GM12878 (cell line): ENCODE results near the gene ALOXE3. TPM values are rescaled to one million over a fixed set of nuclear protein-coding genes. Genes with fewer than 3 reads are reported as not detected.

Source experiments
- ATAC-seq: fragments of 200-7000 bp; cut with Tn5 transposase; 3 replicates; pipeline ENCODE4 v1.9.1; 2020; ENCODE audit warnings: mild to moderate bottlenecking, moderate library complexity
- BruUV-seq: library from RNA; stranded (reverse); fragments of 400-500 nt; replicated peaks from 2 replicates; lab custom pipeline; 2021; lab: Mats Ljungman, UMichigan
- CTCF ChIA-PET: fragments of 300-600 bp; sonication (Branson Sonifier 250); formaldehyde crosslinking; extraction: SDS; loops from one replicate; lab custom pipeline; 2021; ENCODE audit warnings: inconsistent platforms; lab: Yijun Ruan, JAX
- POLR2A ChIA-PET: fragments of 350-600 bp; formaldehyde crosslinking; extraction: SDS; loops from one replicate; lab custom pipeline; 2021; ENCODE audit warnings: inconsistent platforms; lab: Charles Lee
- RAD21 ChIA-PET: fragments of 300-600 bp; sonication (Branson Sonifier 250); formaldehyde crosslinking; loops from one replicate; lab custom pipeline; 2023; ENCODE audit warnings: antibody characterized with exemption; ENCODE audit not compliant: unreplicated experiment; lab: Charles Lee
- SMC1A ChIA-PET: fragments of 300-600 bp; sonication (Branson Sonifier 250); formaldehyde crosslinking; loops from one replicate; lab custom pipeline; 2023; ENCODE audit not compliant: unreplicated experiment, uncharacterized antibody; lab: Charles Lee
- DNase-seq: peaks from one replicate; pipeline ENCODE4 v3.0.0-alpha.2; 2011; ENCODE audit warnings: low read depth, low spot score
- FAIRE-seq: peaks from 3 replicates; lab custom pipeline; 2011; peaks lifted over from hg19 to GRCh38; lab: Jason Lieb, UNC
- H2AFZ ChIP-seq: 2 replicates; pipeline ENCODE4 v1.6.0; 2011; ENCODE audit warnings: low read depth, low read length, control low read depth; ENCODE audit not compliant: control insufficient read depth
- H3K27ac ChIP-seq: 2 replicates; pipeline ENCODE4 v1.5.1; 2011; ENCODE audit warnings: control low read depth; ENCODE audit not compliant: control insufficient read depth, insufficient read depth
- H3K27me3 ChIP-seq, 2 experiments: replicated peaks in 1 of 2; 2 replicates each; pipeline versions ENCODE4 v1.6.0 to v1.6.1; 2011; ENCODE audit warnings: low read length in 1 of 2; ENCODE audit not compliant: control insufficient read depth in 2 of 2, insufficient read depth in 2 of 2
- H3K36me3 ChIP-seq, 2 experiments: 2 replicates each; pipeline ENCODE4 v1.5.1; 2011; ENCODE audit warnings: low read length in 1 of 2; ENCODE audit not compliant: control insufficient read depth in 2 of 2, insufficient read depth in 2 of 2
- H3K4me1 ChIP-seq: 2 replicates; pipeline ENCODE4 v1.6.1; 2011; ENCODE audit warnings: mild to moderate bottlenecking, low read length, moderate library complexity, mixed read lengths; ENCODE audit not compliant: control insufficient read depth, insufficient read depth
- H3K4me2 ChIP-seq: 2 replicates; pipeline ENCODE4 v1.6.0; 2011; ENCODE audit warnings: control low read depth; ENCODE audit not compliant: control insufficient read depth, insufficient read depth
- H3K4me3 ChIP-seq: fragments of 200-600 bp; sonication (generic); 2 replicates; pipeline ENCODE4 v1.5.1; 2016
- H3K79me2 ChIP-seq: 2 replicates; pipeline ENCODE4 v1.6.0; 2011; ENCODE audit warnings: low read length; ENCODE audit not compliant: control insufficient read depth, insufficient read depth
- H3K9ac ChIP-seq: 2 replicates; pipeline ENCODE4 v1.8.0; 2011; ENCODE audit warnings: low read length, control low read depth, mixed read lengths; ENCODE audit not compliant: control insufficient read depth, insufficient read depth
- H3K9me3 ChIP-seq: replicated peaks from 3 replicates; pipeline ENCODE4 v1.5.1; 2011; ENCODE audit warnings: mild to moderate bottlenecking, low read length; ENCODE audit not compliant: control insufficient read depth, insufficient read depth
- H4K20me1 ChIP-seq: 2 replicates; pipeline ENCODE4 v1.6.0; 2011; ENCODE audit not compliant: control insufficient read depth, insufficient read depth
- ATF7 ChIP-seq: fragments of 450-650 bp; IDR thresholded peaks from 2 replicates; pipeline ENCODE4 v1.6.1; 2016; ENCODE audit warnings: low read depth, mild to moderate bottlenecking
- FOXK2 ChIP-seq: fragments of 450-650 bp; IDR thresholded peaks from 2 replicates; pipeline ENCODE4 v1.6.1; 2017; ENCODE audit warnings: mild to moderate bottlenecking, moderate library complexity
- KDM1A ChIP-seq: fragments of 200-600 bp; sonication (generic); IDR thresholded peaks from 2 replicates; pipeline ENCODE4 v1.6.1; 2016; ENCODE audit warnings: borderline replicate concordance
- MLLT1 ChIP-seq: fragments of 450-650 bp; IDR thresholded peaks from 2 replicates; pipeline ENCODE4 v1.6.1; 2016; ENCODE audit warnings: mild to moderate bottlenecking
- NKRF ChIP-seq: fragments of 450-650 bp; conservative IDR thresholded peaks from 2 replicates; pipeline ENCODE4 v1.6.1; 2017; ENCODE audit warnings: mild to moderate bottlenecking, moderate library complexity
- PAX5 ChIP-seq: IDR thresholded peaks from 2 replicates; pipeline ENCODE4 v1.6.1; 2011; ENCODE audit warnings: low read depth, low read length, borderline replicate concordance
- WRNIP1 ChIP-seq: IDR thresholded peaks from 2 replicates; pipeline ENCODE4 v1.6.1; 2011; ENCODE audit warnings: low read depth, low read length, improper control_type of control experiment, borderline replicate concordance
- ZSCAN29 ChIP-seq: fragments of 450-650 bp; IDR thresholded peaks from 2 replicates; pipeline ENCODE4 v1.6.1; 2017; ENCODE audit warnings: mild to moderate bottlenecking, moderate library complexity
- WGBS: methylation state at CpG from one replicate; pipeline ENCODE4 v1.1.6; 2016; ENCODE audit warnings: low lambda C conversion rate; ENCODE audit not compliant: insufficient replicate concordance, insufficient coverage; ENCODE audit errors: missing lambda C conversion rate; 5-methylcytosine and 5-hydroxymethylcytosine counted together
- in situ Hi-C: fragments of 300-500 bp; cut with MboI; formaldehyde crosslinking; loops from 9 replicates; pipeline ENCODE4 v1.14.3; 2018; ENCODE audit warnings: mixed read lengths
- intact Hi-C: fragments of 100-400 bp; cut with micrococcal nuclease; formaldehyde crosslinking; loops from one replicate; pipeline ENCODE4 v1.14.2; 2022; ENCODE audit not compliant: unreplicated experiment
- polyA plus RNA-seq, 11 experiments: library from polyadenylated mRNA; depleted of rRNA in 4 of 11; unstranded in 6 of 11; stranded (reverse) in 5 of 11; fragments of >200 nt; fragmentation: Nextera tagmentation in 4 of 11; fragmentation: Illumina TruSeq in 1 of 11; extraction: Ambion mirVana in 4 of 11; extraction: Trizol in 1 of 11; gene quantifications; 1 replicate in 1 of 11; 2 replicates in 10 of 11; pipeline versions ENCODE4 v1.2.1 to v1.2.3, GENCODE V29; 2011 to 2016; ENCODE audit warnings: inconsistent platforms in 2 of 11, missing spikeins in 2 of 11, low read depth in 1 of 11
- total RNA-seq, 4 experiments: library from RNA; depleted of rRNA in 3 of 4; stranded (reverse); fragments of >200 nt in 3 of 4; fragmentation: Illumina TruSeq in 1 of 4; extraction: Trizol in 1 of 4; gene quantifications; 2 replicates each; pipeline versions ENCODE4 v1.2.1 to v1.2.3, GENCODE V29; 2013 to 2021
- TF ChIP-seq, protein P1 (sequence below): fragments of 450-650 bp; IDR thresholded peaks from 2 replicates; pipeline ENCODE4 v1.6.1; 2016; ENCODE audit warnings: mild to moderate bottlenecking, moderate library complexity, borderline replicate concordance
- TF ChIP-seq, protein P2 (sequence below): IDR thresholded peaks from 2 replicates; pipeline ENCODE4 v1.6.1; 2012; ENCODE audit warnings: low read depth, low read length, improper control_type of control experiment
- TF ChIP-seq, protein P3 (sequence below): IDR thresholded peaks from 2 replicates; pipeline ENCODE4 v1.6.1; 2012; ENCODE audit warnings: low read depth, low read length, improper control_type of control experiment

ALOXE3 gene
- total and polyA plus RNA-seq, 10 of the 15 experiments (the other 5 are each of a cell fraction or from before 2014, with no cell fraction given) = 0.04 TPM; not detected in 9

GRCh38 chr17:8162997-8163977, 45.0 kb upstream of the ALOXE3 start:
- Histone ChIP-seq H3K9me3 (no peaks in the 10 kb centered on the region), H2AFZ (peak overlapping the region; percentile 94), H3K4me2 (peak overlapping the region; percentile 95), H3K27me3 (no peaks in the 10 kb centered on the region), H3K27ac (peak overlapping the region; percentile 66), H3K79me2 (peaks cover 24% of the 10 kb centered on the region), H3K4me1 (peaks cover 33% of the 10 kb centered on the region), H3K36me3 (peaks cover 0 to 5% of the 10 kb centered on the region in 2 experiments; a peak in 1 of 4 replicates), H3K4me3 (peak overlapping the region; percentile 71; the same call in 1 of the 2 replicates), H3K9ac (peak overlapping the region; percentile 91), H4K20me1 (no peaks in the 10 kb centered on the region)
- FAIRE-seq = no peak
- POLR2A ChIA-PET = interaction anchor here (0.6 to 2.6 kb wide), 8 partner anchors 10 to 553 kb away, joined by 3 to 12 read pairs (median 4); partner anchors contain the start of genes AURKB and BORCS6
- CTCF ChIA-PET = interaction anchor here (0.6 to 2.3 kb wide), 3 partner anchors 10 to 1999 kb away, joined by 3 to 11 read pairs (median 7); no protein-coding TSS in a partner anchor
- no TSS peak for BruUV-seq
- intact Hi-C loops = loop anchor here (5.0 kb wide), 1 partner anchor 101 kb away; no protein-coding TSS in a partner anchor
- RAD21 ChIA-PET = interaction anchor here (1.1 to 2.2 kb wide), 4 partner anchors 10 to 132 kb away, joined by 3 to 9 read pairs (median 6); partner anchors contain the start of gene SLC25A35
- SMC1A ChIA-PET = interaction anchor here (0.7 to 1.2 kb wide), 4 partner anchors 10 to 56 kb away, joined by 3 to 7 read pairs (median 4); no protein-coding TSS in a partner anchor
- no peak for DNase-seq
- in situ Hi-C loops = no loop called here
- 4% methylated on average over 29 of the region's 55 CpGs for WGBS
- ATAC-seq = peak; percentile 6
- TF ChIP-seq KDM1A (no peak), PAX5 (no peak), NKRF (no peak), MLLT1 (peak; percentile 77; the same call in 1 of the 2 replicates), ZSCAN29 (no peak), FOXK2 (no peak), WRNIP1 (no peak), ATF7 (no peak)
- TF ChIP-seq, protein P1, sequence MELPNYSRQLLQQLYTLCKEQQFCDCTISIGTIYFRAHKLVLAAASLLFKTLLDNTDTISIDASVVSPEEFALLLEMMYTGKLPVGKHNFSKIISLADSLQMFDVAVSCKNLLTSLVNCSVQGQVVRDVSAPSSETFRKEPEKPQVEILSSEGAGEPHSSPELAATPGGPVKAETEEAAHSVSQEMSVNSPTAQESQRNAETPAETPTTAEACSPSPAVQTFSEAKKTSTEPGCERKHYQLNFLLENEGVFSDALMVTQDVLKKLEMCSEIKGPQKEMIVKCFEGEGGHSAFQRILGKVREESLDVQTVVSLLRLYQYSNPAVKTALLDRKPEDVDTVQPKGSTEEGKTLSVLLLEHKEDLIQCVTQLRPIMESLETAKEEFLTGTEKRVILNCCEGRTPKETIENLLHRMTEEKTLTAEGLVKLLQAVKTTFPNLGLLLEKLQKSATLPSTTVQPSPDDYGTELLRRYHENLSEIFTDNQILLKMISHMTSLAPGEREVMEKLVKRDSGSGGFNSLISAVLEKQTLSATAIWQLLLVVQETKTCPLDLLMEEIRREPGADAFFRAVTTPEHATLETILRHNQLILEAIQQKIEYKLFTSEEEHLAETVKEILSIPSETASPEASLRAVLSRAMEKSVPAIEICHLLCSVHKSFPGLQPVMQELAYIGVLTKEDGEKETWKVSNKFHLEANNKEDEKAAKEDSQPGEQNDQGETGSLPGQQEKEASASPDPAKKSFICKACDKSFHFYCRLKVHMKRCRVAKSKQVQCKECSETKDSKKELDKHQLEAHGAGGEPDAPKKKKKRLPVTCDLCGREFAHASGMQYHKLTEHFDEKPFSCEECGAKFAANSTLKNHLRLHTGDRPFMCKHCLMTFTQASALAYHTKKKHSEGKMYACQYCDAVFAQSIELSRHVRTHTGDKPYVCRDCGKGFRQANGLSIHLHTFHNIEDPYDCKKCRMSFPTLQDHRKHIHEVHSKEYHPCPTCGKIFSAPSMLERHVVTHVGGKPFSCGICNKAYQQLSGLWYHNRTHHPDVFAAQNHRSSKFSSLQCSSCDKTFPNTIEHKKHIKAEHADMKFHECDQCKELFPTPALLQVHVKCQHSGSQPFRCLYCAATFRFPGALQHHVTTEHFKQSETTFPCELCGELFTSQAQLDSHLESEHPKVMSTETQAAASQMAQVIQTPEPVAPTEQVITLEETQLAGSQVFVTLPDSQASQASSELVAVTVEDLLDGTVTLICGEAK = peak; percentile 61
- TF ChIP-seq, protein P2, sequence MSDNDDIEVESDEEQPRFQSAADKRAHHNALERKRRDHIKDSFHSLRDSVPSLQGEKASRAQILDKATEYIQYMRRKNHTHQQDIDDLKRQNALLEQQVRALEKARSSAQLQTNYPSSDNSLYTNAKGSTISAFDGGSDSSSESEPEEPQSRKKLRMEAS = no peak
- TF ChIP-seq, protein P3, sequence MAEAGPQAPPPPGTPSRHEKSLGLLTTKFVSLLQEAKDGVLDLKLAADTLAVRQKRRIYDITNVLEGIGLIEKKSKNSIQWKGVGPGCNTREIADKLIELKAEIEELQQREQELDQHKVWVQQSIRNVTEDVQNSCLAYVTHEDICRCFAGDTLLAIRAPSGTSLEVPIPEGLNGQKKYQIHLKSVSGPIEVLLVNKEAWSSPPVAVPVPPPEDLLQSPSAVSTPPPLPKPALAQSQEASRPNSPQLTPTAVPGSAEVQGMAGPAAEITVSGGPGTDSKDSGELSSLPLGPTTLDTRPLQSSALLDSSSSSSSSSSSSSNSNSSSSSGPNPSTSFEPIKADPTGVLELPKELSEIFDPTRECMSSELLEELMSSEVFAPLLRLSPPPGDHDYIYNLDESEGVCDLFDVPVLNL = no peak
